Prostate gland (tissue), 2 donors: ENCODE results near the gene AFF3.

Experiments
- CTCF ChIP-seq, 4 experiments: fragments of 200-600 bp in 2 of 4; fragments of 450-650 bp in 2 of 4; sonication (generic) in 2 of 4; IDR thresholded peaks; 1 replicate in 3 of 4; 2 replicates in 1 of 4; pipeline ENCODE4 v1.5.1; 2016 to 2019; ENCODE audit warnings: antibody characterized with exemption in 4 of 4, mild to moderate bottlenecking in 2 of 4, moderate library complexity in 2 of 4
- POLR2A ChIP-seq: fragments of 450-650 bp; IDR thresholded peaks from one replicate; pipeline ENCODE4 v1.6.1; 2016; ENCODE audit warnings: antibody characterized with exemption, mild to moderate bottlenecking

GRCh38 chr2:99833586-99834201 lies 308.7 kb downstream of the AFF3 start:
- TF ChIP-seq POLR2A (no peak), CTCF (IDR thresholded peaks at IDR 0.05) (no peak)
